Aorta (tissue), 5 donors: ENCODE data around the gene PGA4. TPM values are rescaled to one million over a fixed set of nuclear protein-coding genes. Genes with fewer than 3 reads are reported as not detected.
"Not testable (repeated sequence)": the region's sequence is repeated elsewhere in the genome, so short reads cannot be mapped to it uniquely, and the experiment has no call there.

Experiments
- ATAC-seq: fragments of 200-7000 bp; cut with Tn5 transposase; one replicate; pipeline ENCODE4 v1.9.1; 2022; ENCODE audit warnings: moderate library complexity; ENCODE audit not compliant: low FRiP score
- DNase-seq, 2 donors: peaks; one replicate each; pipeline ENCODE4 v3.0.0-alpha.2; 2020
- H3K27ac ChIP-seq, 2 donors: one replicate each; pipeline ENCODE4 v1.5.1; 2013; ENCODE audit warnings: low read length in 2 of 2, mild to moderate bottlenecking in 2 of 2, moderate library complexity in 2 of 2, control low read depth in 1 of 2, inconsistent platforms in 1 of 2, low read depth in 1 of 2
- H3K27me3 ChIP-seq, 2 donors: one replicate each; pipeline ENCODE4 v1.6.1; 2013; ENCODE audit warnings: control low read depth in 1 of 2, low read length in 1 of 2, mild to moderate bottlenecking in 1 of 2, moderate library complexity in 1 of 2; ENCODE audit not compliant: insufficient read depth in 2 of 2, control insufficient read depth in 1 of 2
- H3K36me3 ChIP-seq, 2 donors: one replicate each; pipeline ENCODE4 v1.6.1; 2013; ENCODE audit warnings: control low read depth in 1 of 2, low read length in 1 of 2, mild to moderate bottlenecking in 1 of 2; ENCODE audit not compliant: insufficient read depth in 2 of 2, control insufficient read depth in 1 of 2
- H3K4me1 ChIP-seq, 2 donors: one replicate each; pipeline ENCODE4 v1.6.1; 2013; ENCODE audit warnings: low read length in 2 of 2, control low read depth in 1 of 2, mild to moderate bottlenecking in 1 of 2, moderate library complexity in 1 of 2; ENCODE audit not compliant: insufficient read depth in 2 of 2, control insufficient read depth in 1 of 2
- H3K4me3 ChIP-seq, 2 donors: one replicate each; pipeline ENCODE4 v1.5.1; 2013; ENCODE audit warnings: low read length in 2 of 2, control low read depth in 1 of 2, mild to moderate bottlenecking in 1 of 2
- H3K9me3 ChIP-seq: one replicate; pipeline ENCODE4 v1.6.1; 2013; ENCODE audit warnings: mild to moderate bottlenecking, low read length; ENCODE audit not compliant: control insufficient read depth
- WGBS, 2 donors: extraction: QIAGEN DNeasy Blood & Tissue Kit; methylation state at CpG; one replicate each; pipeline ENCODE4 v1.1.7; 2013; 5-methylcytosine and 5-hydroxymethylcytosine counted together
- intact Hi-C, 2 donors: fragments of 100-400 bp; cut with DNase I; formaldehyde crosslinking; loops; one replicate each; pipeline versions ENCODE4 v1.14.2 to v1.15.0; 2022
- polyA plus RNA-seq, 2 donors: library from polyadenylated mRNA; stranded (reverse); fragments of 200-250 nt; gene quantifications; one replicate each; pipeline ENCODE4 v1.2.3, GENCODE V29; 2013
- total RNA-seq, 2 donors: library from RNA; stranded (reverse); fragmentation: NEBNext Ultra II Directional; extraction: Animal tissue kit (Norgen Biotek cat#: 25700); gene quantifications; one replicate each; pipeline ENCODE4 v1.2.1, GENCODE V29; 2021
- donor health status: healthy with polysubstance abuse.
- donor health status: Bipolar disorder and iron deficiency.
- donor health status: DM: no; HTN: no; CAD: no.
- donor health status: DM: no; HTN: no; CAD: no.
- donor health status: DM: yes; HTN: yes; CAD: no.

PGA4 gene
- total and polyA plus RNA-seq, 4 donors: 0.74 to 6.3 (median 2.0) TPM

DNA sequence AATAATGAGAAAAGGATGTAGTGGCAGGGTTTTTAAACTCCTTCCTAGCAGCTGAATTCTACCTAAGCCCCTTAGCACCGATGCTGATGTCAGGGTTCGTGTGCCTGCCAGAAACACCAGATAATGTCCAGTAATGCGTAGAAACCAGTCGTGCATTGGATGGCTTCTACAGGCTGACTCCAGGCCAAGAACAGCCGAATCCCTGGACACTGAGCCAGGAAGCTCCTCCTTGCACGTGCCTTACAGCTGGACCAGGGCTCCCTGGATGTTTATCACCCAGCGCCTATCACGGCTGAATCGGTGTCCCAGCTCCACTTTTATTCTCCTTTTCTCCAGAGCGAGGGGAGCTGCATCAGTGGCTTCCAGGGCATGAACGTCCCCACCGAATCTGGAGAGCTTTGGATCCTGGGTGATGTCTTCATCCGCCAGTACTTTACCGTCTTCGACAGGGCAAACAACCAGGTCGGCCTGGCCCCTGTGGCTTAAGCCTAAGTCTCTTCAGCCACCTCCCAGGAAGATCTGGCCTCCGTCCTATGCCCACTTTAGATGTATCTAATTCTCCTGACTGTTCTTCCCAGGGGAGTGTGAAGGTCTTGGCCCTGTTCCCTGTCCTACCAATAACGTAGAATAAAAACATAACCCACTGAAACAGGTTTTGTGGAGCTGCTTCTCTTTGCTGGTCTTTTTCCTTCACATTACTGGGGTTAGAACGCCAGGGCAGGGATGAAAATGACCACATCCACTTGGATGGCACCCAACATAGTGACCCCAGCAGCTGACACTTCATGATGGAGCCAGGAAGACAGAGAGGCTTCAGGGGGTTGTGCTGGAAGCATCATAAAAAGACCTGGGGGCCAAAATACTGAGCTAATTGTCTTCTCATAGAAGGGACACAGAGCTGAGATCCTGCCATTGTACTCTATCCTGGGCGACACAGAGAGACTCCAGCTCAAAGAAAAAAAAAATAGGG is 28.9 kb downstream of the PGA4 start:
- H3K4me1 ChIP-seq, H3K9me3 ChIP-seq, H3K27me3 ChIP-seq, ATAC-seq, H3K36me3 ChIP-seq, intact Hi-C loops, H3K27ac ChIP-seq, H3K4me3 ChIP-seq: not testable (repeated sequence)
- WGBS, 2 donors: 55 to 63% methylated on average over 20 of the region's 20 CpGs
- peak in 1 of 2 donors; percentile 14 for DNase-seq

- 38 to 47% methylated on average over 1 of the region's 1 CpG for WGBS, 2 donors
- H3K4me3 ChIP-seq: not testable (repeated sequence)
Observed at GRCh38 chr11:61252332-61252731, 30.2 kb downstream of the PGA4 start.

DNA sequence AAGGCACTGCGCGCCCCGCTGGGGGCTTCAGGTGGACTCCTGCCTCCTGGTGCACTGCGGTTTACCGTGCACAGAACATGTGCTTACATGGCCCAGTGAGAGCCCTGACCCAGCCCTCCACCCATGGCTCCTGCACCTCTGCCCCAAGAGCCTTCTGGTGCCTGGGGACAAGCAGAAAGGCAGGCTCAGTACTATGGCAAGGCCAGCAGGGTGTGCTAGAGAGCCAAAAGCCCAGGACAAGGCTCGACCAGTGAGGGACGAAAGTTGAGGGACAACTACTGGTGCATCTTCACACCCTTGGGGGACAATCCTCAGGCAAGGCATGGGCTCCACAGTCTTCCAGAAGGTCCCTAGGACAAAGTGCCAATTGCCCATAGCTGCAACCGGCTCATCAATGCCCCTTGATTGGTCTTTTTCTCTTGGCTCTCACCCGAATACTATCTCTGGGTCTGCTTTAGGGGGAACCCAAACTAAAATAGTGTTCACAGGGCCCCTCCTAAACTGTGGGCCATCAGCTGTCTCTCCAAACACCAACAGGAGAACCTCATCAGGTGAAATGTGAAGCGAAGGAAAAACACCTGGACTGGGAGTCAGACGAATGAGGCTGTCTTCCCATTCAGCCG is 32.4 kb downstream of the PGA4 start:
- no peak overlapping the region for H3K4me3 ChIP-seq
- WGBS, 2 donors: 52 to 57% methylated on average over 12 of the region's 12 CpGs
- peaks cover 0 to 2% of the 10 kb centered on the region in 2 donors for H3K36me3 ChIP-seq
- ATAC-seq: peak; percentile 72
- intact Hi-C loops: no loop called here
- no peaks in the 10 kb centered on the region for H3K9me3 ChIP-seq
- H3K27ac ChIP-seq: no peak overlapping the region
- peak; percentile 74 to 83 for DNase-seq
- H3K27me3 ChIP-seq: no peaks in the 10 kb centered on the region
- H3K4me1 ChIP-seq: no peaks in the 10 kb centered on the region

More at GRCh38 chr11:61252332-61252731, 30.2 kb downstream of the PGA4 start:
- H3K27me3 ChIP-seq, H3K9me3 ChIP-seq, H3K27ac ChIP-seq, DNase-seq, ATAC-seq, H3K36me3 ChIP-seq, H3K4me1 ChIP-seq, intact Hi-C loops: not testable (repeated sequence)

DNA sequence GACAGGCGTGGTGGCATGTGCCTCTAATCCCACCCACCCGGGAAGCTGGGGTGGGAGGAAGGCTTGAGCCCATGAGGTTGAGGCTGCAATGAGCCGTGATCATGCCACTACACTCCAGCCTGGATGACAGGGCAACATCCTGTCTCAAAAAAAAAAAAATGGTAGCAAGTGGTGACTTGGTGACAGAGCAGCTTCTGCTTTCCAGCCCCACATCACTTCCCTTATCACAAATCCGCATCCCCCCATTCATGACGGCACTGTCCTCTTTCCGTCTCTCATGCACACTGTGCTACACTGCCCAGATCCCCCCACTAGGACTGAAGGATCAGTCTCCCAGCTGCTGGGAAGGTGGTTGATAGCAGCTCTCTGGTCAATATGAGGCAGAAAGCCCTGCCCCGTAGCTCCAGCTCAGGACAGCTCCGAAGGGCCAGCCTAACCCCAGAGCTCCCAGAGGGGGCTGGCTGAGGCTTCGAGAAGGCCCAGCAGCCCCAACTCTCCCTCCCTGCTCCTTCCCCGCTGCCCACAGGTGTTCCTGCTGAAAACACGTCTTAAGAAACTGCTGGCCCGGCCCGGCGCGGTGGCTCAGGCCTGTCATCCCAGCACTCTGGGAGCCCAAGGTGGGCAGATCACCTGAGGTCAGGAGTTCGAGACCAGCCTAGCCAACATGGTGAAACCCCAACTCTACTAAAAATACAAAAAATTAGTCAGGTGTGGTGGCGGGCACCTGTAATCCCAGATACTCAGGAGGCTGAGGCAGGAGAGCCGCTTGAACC is 34.7 kb downstream of the PGA4 start:
- 95% methylated on average over 18 of the region's 18 CpGs for WGBS, 2 donors
- H3K27ac ChIP-seq: no peak overlapping the region
- intact Hi-C loops: no loop called here
- ATAC-seq: no peak
- no peak for DNase-seq
- H3K4me3 ChIP-seq: no peak overlapping the region
- H3K27me3 ChIP-seq: no peaks in the 10 kb centered on the region
- H3K36me3 ChIP-seq: peaks cover 0 to 2% of the 10 kb centered on the region in 2 donors
- no peaks in the 10 kb centered on the region for H3K9me3 ChIP-seq
- no peaks in the 10 kb centered on the region for H3K4me1 ChIP-seq

- intact Hi-C loops: no loop called here
- no peak overlapping the region for H3K4me3 ChIP-seq
- ATAC-seq (no peak), DNase-seq (no peak)
- H3K4me1 ChIP-seq: no peaks in the 10 kb centered on the region
- 90 to 91% methylated on average over 9 of the region's 9 CpGs for WGBS, 2 donors
- no peak overlapping the region for H3K27ac ChIP-seq
- no peaks in the 10 kb centered on the region for H3K9me3 ChIP-seq
- H3K36me3 ChIP-seq: peaks cover 0 to 2% of the 10 kb centered on the region in 2 donors
- H3K27me3 ChIP-seq: no peaks in the 10 kb centered on the region
Observed at GRCh38 chr11:61258546-61258945, 36.4 kb downstream of the PGA4 start.

- intact Hi-C loops: no loop called here
Observed at GRCh38 chr11:61259363-61259762, 37.2 kb downstream of the PGA4 start.

GRCh38 chr11:61264371-61264770 is 42.2 kb downstream of the PGA4 start:
- Histone ChIP-seq H3K36me3 (no peaks in the 10 kb centered on the region), H3K27me3 (no peaks in the 10 kb centered on the region), H3K4me3 (no peak overlapping the region), H3K9me3 (no peaks in the 10 kb centered on the region), H3K27ac (no peak overlapping the region), H3K4me1 (no peaks in the 10 kb centered on the region)
- intact Hi-C loops: no loop called here
- ATAC-seq (no peak), DNase-seq (no peak)
- WGBS, 2 donors: 95 to 96% methylated on average over 6 of the region's 6 CpGs

More at GRCh38 chr11:61259363-61259762, 37.2 kb downstream of the PGA4 start:
- Histone ChIP-seq H3K27ac (no peak overlapping the region), H3K4me3 (no peak overlapping the region), H3K36me3 (peaks cover 0 to 2% of the 10 kb centered on the region in 2 donors), H3K27me3 (no peaks in the 10 kb centered on the region), H3K4me1 (no peaks in the 10 kb centered on the region), H3K9me3 (no peaks in the 10 kb centered on the region)
- 95% methylated on average over 6 of the region's 6 CpGs for WGBS, 2 donors
- ATAC-seq (no peak), DNase-seq (no peak)

DNA sequence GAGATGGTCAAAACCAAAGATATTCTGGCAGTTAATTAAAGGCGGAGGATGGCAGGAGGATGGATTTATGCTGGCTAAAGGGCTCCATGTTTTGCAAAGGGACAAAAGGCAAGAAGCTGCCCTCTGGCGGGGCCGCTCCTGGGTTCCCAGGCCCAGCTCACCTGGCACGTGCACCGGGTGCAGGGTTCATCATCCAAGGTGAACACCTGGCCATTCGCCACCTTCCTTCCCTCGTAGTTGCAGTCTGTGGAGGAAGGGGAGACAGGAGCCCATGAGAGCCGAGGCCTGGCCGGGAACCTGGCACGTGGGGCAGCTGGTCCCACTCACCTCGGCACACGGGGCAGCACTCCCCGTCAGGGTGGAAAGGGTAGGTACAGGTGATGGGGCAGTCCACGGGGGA is 42.6 kb downstream of the PGA4 start:
- no peak overlapping the region for H3K27ac ChIP-seq
- no peaks in the 10 kb centered on the region for H3K4me1 ChIP-seq
- 94 to 95% methylated on average over 14 of the region's 14 CpGs for WGBS, 2 donors
- H3K27me3 ChIP-seq: no peaks in the 10 kb centered on the region
- DNase-seq: no peak
- ATAC-seq: no peak
- no peak overlapping the region for H3K4me3 ChIP-seq
- no peaks in the 10 kb centered on the region for H3K9me3 ChIP-seq
- H3K36me3 ChIP-seq: no peaks in the 10 kb centered on the region
- intact Hi-C loops: no loop called here
